Muscle of back (tissue), 13 donors: ENCODE measurements around the gene MILR1. TPM values are rescaled to one million over a fixed set of nuclear protein-coding genes. Genes with fewer than 3 reads are reported as not detected.
"Not testable (repeated sequence)": the region's sequence is repeated elsewhere in the genome, so short reads cannot be mapped to it uniquely, and the experiment has no call there.

ENCODE experiments used
- DNase-seq, 3 donors: peaks; one replicate each; pipeline versions ENCODE4 v3.0.0 to v3.0.0-alpha.2; 2013
- long read RNA-seq, 9 donors: transcript quantifications; one replicate each; lab custom pipeline, GENCODE V29; 2026
- polyA plus RNA-seq, 10 donors: library from polyadenylated mRNA; unstranded; fragments of 120-200 nt; gene quantifications; one replicate each; pipeline ENCODE4 v1.2.1, GENCODE V29; 2013; ENCODE audit not compliant: insufficient read length in 10 of 10

MILR1 gene, protein sequence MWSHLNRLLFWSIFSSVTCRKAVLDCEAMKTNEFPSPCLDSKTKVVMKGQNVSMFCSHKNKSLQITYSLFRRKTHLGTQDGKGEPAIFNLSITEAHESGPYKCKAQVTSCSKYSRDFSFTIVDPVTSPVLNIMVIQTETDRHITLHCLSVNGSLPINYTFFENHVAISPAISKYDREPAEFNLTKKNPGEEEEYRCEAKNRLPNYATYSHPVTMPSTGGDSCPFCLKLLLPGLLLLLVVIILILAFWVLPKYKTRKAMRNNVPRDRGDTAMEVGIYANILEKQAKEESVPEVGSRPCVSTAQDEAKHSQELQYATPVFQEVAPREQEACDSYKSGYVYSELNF
- 1 to 10 TPM; 3.1 to 8.6 (median 3.7) TPM for polyA plus RNA-seq
- long read RNA-seq, donor 1: 0 reads
- long read RNA-seq, donor 2: 0 reads
- long read RNA-seq, donor 3: 0 reads
- long read RNA-seq, donor 4, partial matches to known transcripts: 0 of 1 reads
- long read RNA-seq, donor 4, other reads (novel, unspliced or antisense): 0 of 1 reads
- long read RNA-seq, donor 5, partial matches to known transcripts: 0 of 1 reads
- long read RNA-seq, donor 5, other reads (novel, unspliced or antisense): 0 of 1 reads
- long read RNA-seq, donor 6: 0 reads
- long read RNA-seq, donor 7, partial matches to known transcripts: 0 of 1 reads
- long read RNA-seq, donor 7, other reads (novel, unspliced or antisense): 0 of 1 reads
- long read RNA-seq, donor 8, partial matches to known transcripts: 0 of 1 reads
- long read RNA-seq, donor 8, other reads (novel, unspliced or antisense): 0 of 1 reads
- long read RNA-seq, donor 9: 0 reads

- DNase-seq: peak in 2 of 3 donors; percentile 34 to 64
Observed at GRCh38 chr17:64448665-64449512, at the start of gene MILR1. Gene MILR1 (plus strand): TSS chr17:64449115. CDS start chr17:64449169, 54 bp downstream.

DNA sequence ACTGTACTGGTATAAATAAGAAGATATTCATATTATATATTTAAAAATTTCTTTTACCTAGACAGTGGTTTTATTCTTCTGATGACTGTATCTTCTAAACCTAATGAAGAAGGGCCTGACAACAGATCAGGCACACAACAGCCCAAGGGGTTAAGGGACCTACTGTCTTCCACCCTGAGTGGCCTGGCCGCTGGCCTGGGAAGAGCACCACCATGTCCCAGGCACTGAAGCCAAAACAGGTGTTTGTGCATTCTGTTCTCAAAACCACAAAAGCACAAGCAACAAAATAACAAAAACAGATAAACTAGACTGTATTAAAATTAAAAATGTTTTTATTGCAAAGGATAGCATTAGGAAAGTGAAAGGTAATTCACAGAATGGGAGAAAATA, 49.2 kb upstream of the MILR1 start:
- no peak for DNase-seq

DNA sequence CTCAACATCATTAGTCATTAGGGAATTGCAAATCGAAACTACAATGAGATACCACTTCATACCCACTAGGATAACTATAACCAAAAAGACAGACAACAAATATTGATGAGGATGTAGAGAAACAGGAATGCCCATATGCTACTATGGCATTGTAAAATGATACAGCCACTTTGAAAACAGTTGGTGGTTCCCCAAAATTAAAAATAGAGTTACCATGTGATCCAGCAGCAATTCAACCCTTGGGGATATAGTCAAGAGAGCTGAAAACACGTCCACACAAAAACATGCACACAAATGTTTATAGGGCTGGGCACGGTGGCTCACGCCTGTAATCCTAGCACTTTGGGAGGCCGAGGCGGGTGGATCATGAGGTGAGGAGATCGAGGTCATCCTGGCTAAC, 48.3 kb upstream of the MILR1 start:
- DNase-seq: no peak

GRCh38 chr17:64401244-64401860, 47.6 kb upstream of the MILR1 start:
- no peak for DNase-seq

DNA sequence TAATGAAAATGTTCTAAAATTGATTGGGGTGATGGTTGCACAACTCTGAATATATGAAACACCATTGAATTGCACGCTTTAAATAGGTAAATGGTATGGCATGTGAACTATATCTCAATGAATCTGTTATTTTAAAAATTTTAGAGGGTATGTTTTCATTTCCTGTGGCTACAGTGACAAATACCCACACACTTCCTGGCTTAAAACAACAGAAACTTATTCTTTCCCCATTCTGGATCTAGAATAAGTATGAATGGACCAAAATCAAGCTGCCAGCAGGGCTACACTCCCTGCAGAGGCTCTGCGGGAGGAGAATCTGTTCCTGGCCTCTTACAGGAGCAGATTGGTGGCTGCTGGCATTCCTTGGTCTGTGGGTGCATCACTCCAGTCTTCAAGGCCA, 47.0 kb upstream of the MILR1 start:
- DNase-seq: no peak

DNA sequence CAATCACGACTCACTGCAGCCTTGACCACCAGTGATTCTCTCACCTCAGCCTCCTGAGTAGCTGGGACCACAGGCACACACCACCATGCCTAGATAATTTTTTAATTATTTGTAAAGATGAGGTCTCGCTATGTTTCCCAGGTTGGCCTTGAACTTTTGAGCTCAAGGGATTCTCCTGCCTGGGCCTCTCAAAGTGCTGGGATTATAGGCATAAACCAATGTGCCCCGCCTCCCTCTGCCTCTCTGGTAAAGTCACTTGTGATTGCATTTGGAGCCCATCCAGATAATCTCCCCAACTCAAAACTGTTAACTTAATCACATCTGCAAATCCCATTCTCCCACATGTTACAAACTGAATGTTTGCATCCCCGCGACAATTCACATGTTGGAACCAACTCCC, 46.4 kb upstream of the MILR1 start:
- no peak for DNase-seq

- DNase-seq: no peak
Observed at GRCh38 chr17:64403881-64404460, 44.9 kb upstream of the MILR1 start.

DNA sequence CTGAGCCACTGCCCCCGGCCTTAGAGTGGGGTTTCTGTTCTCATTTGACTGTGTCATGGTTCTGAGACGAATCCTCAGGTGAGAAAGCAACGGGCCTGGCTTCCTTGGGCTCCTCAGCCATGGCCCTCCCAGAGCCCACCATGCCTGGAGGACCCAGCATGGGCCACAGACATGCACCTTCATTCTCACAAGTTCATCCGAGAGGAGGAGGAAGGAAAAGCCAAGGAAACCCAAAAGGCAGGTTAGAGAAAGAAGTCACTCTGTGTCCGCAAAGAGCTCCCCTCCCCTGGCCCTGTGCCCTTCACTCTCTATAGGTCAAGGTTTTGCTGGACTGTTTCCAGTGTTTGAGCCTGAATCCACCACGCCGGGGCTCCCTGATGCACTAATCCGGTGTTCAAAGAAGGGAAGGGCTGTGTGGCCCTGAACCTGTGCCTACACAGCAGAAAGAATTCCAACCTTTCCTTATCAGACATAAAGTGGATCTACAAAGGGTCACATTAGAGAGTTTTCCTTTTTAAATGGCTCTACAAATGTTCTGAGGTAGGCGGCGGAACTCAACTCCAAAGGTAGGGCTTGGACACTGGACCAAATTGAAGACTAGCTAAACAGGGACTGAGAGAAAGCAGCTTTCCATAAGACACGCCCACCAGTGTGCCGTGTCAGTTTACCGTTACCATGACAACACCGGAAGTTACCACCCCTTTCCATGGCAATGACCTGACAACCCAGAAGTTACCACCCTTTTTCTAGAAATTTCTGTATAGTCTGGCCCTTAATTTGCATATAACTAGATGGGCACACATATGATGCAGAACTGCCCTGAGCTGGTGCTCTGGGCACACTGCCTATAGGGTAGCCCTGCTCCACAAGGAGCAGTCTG, 42.4 kb upstream of the MILR1 start:
- DNase-seq: no peak

GRCh38 chr17:64410750-64411490, 38.0 kb upstream of the MILR1 start:
- no peak for DNase-seq

GRCh38 chr17:64411999-64412771, 36.7 kb upstream of the MILR1 start:
- DNase-seq: peak; percentile 28 to 73 (median 40)

- no peak for DNase-seq
Observed at GRCh38 chr17:64412944-64413381, 36.0 kb upstream of the MILR1 start.

DNA sequence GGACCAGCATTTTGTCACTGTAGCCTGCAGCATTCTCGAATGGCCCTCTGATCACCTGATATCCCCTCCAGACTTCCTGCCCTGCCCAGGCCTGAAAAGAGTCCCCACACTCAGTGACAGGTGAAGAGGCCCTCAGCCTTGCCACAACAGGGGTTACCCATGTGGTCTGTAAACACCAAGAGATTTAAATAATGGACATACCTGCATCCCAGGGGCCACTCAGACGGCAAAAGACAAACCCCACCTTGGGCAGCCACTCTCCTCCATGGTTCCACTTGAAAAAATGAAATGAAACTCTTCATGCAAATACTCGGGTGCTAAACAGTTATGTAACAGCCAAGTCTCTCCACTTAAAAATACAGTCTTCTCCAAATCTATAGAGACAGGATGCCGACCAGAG, 35.4 kb upstream of the MILR1 start:
- peak in 1 of 3 donors; percentile 25 for DNase-seq

DNA sequence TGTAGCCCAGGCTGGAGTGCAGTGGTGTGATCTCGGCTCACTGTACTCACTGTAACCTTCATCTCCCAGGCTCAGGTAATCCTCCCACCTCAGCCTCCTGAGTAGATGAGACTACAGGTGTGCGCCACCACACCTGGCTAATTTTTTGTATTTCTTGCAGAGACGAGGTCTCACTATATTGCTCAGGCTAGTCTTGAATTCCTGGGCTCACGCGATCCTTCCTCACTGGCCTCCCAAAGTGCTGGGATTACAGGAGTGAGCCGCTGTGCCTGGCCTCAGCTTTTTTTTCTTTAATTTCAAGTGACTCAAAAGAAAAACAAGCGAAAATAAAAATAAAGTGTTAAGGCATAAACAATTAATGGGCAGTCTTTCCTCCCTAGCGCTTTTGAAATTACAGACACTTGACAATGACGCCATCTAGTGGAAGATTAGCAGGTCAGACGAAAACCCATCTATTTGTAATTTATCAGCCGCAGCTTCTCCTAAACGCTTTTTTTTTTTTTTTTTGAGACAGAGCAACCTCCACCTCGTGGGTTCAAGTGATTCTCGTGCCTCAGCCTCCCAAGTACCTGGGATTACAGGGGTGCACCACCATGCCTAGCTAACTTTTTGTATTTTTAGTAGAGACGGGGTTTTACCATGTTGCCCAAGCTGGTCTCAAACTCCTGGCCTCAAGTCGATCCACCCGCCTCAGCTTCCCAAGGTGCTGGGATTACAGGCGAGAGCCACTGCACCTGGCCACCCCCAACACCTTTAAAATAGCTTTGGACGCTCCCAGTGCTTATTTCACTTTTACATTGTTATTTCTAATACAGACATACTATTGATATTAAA, 30.2 kb upstream of the MILR1 start:
- DNase-seq: peak; percentile 59 to 72 (median 59)

- peak; percentile 69 to 79 (median 73) for DNase-seq
Observed at GRCh38 chr17:64420143-64420670, 28.7 kb upstream of the MILR1 start.

DNA sequence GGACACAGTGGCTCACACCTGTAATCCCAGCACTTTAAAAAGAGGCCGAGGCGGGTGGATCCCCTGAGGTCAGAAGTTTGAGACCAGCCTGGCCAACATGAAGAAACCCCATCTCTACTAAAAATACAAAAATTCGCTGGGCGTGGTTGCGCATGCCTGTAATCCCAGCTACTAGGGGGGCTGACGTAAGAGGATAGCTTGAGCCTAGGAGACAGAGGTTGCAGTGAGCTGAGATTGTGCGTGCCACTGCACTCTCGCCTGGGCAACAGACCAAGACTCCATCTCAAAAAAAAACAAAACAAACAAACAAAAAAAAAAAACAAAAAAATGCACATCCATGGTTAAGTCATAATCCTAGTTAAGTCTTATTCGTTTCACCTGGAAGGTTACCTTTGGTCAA, 26.8 kb upstream of the MILR1 start:
- DNase-seq: not testable (repeated sequence)

DNA sequence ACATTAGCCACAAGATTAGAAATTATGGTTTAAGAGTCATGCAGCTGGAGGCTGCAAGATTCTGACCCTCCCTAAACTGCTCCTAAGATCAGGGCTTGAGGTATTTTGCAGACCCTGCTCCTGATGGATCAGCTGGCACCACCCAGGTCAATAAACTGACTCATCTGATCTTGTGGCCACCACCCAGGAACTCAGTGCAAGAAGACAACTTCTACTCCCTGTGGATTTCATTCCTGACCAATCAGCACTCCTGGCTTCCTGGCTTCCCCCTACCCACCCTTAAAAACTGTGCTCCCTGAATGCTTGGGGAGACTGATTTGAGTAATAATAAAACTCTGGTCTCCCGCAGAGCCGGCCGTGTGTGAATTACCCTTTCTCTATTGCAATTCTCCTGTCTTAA, 25.0 kb upstream of the MILR1 start:
- no peak for DNase-seq

DNA sequence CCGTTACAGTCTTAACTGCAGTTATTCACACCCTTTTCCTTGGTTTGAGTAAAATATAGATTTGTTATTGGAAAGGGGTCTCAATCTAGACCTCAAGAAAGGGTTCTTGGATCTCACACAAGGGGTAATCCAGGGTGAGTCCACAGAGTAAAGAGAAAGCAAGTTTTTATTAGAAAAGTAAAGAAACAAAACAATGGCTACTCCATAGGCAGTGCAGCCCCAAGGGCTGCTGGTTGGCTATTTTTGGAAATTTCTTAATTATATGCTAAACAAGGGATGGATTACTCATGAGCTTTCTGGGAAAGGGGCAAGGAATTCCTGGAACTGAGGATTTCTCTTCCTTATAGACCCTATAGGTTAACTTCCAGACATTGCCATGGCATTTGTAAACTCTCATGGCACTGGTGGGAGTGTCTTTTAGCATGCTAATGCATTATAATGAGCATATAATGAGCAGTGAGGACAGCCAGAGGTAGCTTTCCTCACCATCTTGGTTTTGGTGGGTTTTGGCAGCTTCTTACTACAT, 24.5 kb upstream of the MILR1 start:
- DNase-seq: no peak
